Hematopoietic multipotent progenitor cell treated with erythropoietin and hydrocortisone succinate and interleukin-3 and kit ligand, for 6 days (in vitro differentiated cells): Measurements from ENCODE around the gene TADA3.
A peak's percentile ranks its signal among the peaks of the same experiment; 100 is the strongest.

Experiments
- DNase-seq: peaks from one replicate; pipeline ENCODE4 v3.0.0-alpha.2; 2015

TADA3 gene

DNA sequence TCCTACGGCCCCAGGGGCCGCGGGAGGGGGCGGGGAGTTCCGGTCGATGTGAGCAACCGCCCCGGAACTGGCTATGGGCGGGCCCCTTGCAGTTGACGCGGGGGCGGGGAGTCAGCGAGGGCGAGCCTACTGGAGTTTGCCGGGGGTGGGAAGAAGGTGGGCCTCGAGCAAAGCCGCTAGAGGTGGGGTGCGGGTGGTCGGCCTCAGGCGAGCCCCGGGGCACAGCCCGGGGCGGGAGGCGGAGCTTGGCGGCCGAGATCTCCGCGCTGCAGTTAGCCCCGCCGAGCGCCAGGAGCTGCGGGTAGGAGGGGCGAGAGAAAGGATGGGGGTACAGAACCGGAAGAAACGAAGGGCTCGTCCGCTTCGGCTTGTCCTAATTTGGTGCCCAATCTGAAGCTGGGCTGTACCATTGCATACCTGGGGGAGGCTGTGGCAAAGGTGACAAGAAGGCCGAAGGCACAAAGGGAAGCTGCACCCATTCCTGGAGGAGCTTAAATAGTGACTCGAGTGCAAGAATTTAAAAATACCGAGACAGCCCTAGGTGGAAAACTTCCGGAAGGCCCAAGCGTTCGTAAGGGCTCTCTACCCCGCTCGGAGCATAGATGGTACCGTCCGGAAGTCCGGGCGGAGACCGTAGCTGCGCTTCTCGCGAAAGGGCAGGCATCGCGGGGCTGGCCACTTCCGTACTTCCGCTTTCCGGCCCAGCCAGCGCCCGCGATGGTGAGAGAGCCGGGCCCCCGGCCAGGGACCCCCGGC, at the start of gene TADA3, which contains the start of gene ARPC4:
TSS of gene TADA3 (minus strand) at position 69 of the 756 bp plus-strand sequence. CDS start 1,007 bp downstream, outside the sequence.
TSS of gene ARPC4 (plus strand) at position 678 of the 756 bp plus-strand sequence. CDS start at position 718, 40 bp downstream.
- DNase-seq, result peak; percentile 97

GRCh38 chr3:9841015-9841414, 48.7 kb upstream of the TADA3 start:
- no peak for DNase-seq

- DNase-seq, result no peak
These were observed 46.6 kb upstream of the TADA3 start for GRCh38 chr3:9838856-9839255.

DNA sequence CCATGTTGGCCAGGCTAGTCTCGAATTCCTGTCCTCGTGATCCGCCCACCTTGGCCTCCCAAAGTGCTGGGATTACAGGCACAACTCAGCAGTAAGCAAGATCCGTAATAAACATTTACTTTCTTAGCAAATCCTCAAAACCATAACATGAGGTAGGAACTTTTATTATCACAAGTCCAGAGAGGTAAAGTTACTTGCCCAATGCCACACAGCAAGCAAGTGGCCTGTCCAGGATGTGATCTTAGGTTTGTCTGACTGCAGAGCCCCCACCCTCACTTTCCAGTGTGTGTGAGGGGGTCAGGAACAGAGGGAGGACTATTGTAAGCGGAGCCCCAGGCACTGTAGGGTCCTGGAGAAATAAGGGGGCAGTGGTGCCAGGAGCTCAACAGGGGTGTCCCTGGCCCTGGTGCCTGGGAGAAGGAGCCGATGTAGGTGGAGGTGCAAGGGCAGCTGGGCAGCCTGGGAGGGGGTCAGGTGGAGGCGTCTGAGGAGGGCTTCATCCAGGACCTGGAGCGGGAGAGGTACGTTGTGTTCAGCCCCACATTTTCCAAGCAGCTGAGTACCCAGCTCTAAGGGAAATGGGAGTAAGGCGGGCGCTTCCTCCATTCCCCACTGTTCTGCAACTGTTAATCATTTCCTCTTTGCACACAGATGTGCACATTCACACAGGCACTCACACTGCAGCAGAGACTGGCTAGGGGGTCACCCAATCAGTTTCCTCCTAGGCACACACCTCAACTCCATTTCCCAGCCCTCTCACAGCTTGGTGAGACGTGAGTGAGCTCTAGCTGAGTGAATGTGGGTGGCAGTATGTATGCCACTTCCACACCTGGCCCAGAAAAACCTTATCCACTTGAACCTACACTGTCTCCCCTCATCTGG, 45.7 kb upstream of the TADA3 start:
- DNase-seq, result peak; percentile 23

GRCh38 chr3:9834520-9835380, 42.5 kb upstream of the TADA3 start:
- DNase-seq, result no peak

DNA sequence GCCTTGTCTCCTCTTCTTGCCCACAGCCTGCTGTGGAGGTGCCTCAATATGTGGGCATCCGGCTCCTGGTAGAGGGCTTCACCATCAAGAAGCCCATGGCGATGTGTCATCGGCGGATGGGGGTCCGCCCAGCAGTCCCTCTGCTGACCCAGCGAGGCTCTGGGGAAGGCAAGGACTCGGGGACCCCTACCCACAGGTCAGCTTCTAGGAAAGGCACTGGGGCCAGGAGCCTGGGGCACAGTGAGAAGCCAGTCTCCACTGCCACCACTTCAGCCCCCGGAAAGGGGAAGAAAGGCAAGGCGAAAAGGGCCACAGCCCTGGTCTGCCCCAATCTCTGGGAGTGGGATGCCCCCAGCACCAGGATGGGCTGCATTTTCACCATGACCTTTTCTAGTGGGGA, 40.8 kb upstream of the TADA3 start:
- no peak for DNase-seq

DNA sequence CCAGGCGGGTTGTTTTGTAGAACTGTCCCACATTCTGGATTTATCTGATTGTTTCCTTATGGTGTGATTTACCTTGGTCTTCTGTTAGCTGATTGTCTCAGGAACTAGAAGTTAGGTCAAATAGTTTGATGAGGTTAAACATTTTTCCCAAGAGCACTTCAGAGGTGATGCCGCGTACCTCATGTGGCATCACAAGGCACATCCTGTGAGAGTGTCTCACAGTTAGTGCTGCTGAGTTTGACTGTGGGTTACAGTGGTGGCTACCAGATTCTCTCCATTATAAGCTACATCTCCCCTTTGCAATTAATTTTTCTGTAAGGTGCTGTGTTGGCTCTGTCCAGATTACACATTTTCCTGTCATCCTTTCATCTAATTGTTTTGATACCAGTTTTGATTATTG, 39.0 kb upstream of the TADA3 start:
- DNase-seq, result no peak

GRCh38 chr3:9828801-9829755, 36.8 kb upstream of the TADA3 start:
- DNase-seq, result no peak

DNA sequence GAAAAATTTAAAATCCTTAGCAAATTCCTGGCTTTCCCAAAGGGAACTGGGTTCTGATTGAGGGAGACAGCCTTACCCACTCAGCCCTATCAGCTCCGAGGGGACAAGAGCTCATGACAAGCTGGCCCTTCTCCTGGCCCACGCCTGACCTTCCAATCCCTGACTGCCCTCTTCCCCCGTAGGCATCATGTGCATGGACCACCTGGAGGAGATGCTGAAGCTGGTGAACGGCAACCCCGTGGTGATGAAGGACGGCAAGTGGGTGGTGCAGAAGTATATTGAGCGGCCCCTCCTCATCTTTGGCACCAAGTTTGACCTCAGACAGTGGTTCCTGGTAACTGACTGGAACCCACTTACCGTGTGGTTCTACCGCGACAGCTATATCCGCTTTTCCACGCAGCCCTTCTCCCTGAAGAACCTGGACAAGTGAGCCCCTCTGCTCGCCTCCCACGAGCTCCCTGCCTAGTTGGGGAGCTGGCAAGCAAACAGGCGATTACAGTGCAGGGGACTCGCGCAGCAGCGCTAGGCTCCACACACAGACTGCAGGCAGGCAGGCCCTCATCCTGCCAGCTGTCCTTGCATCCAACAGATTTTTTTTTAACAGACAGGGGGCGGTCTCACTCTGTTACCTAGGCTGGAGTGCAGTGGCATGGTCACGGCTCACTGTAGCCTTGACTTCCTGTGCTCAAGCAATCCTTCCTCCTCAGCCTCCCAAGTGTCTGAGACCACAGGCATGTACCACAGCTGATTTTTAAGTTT, 34.7 kb upstream of the TADA3 start:
- DNase-seq, result peak; percentile 64

- DNase-seq, result no peak
These were observed 33.3 kb upstream of the TADA3 start for GRCh38 chr3:9825451-9826040.

- peak; percentile 59 for DNase-seq
These were observed 28.7 kb upstream of the TADA3 start for GRCh38 chr3:9820946-9821345.

GRCh38 chr3:9820543-9820942, 28.3 kb upstream of the TADA3 start:
- DNase-seq, result no peak

DNA sequence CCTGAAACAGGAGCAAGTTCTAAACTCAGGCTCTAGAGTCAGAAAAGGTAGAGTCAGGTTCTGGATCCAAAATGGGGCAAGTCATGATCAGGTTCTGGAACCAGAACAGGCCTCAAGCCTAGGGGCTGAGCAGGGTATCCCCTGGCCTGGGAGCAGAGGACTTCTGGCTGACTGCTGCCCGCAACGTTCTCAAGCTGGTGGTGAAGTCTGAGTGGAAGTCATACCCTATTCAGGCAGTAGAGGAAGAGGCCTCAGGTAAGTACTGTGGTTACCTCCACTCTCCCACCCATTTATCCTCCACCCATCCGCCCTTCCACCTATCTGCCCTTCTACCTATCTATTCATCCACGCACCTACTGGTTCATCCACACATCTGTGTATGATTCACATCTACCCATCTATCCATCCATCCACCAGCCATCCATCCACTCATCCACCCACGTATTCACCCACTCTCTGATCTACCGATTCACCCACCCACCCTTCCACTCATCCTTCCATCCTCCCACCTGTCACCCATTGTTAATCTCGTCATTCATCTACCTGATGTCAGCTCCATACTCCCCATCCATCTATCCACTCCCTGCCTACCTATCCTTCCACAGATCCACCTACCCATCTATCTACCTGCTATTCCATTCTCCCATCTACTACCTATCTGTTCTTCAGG, 26.5 kb upstream of the TADA3 start:
- DNase-seq, result no peak

DNA sequence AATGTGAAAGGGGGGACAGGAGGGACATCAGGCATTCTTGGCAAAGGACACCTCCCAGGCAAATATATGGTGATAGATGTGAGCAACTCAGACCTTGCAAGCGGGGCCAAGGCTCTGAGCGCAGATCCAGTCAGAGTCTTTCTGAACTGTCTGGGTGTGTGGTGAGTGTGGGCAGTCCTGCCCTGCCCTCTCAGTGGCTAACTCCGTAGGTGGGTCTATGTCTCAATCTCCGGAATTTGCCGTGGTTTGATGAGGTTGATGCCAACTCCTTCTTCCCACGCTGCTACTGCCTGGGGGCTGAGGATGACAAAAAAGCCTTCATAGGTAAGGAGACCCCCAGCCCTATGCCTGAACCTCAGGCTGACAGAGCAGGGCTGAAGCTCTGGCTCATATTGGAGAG, 25.2 kb upstream of the TADA3 start:
- DNase-seq, result no peak

GRCh38 chr3:9815986-9816385, 23.7 kb upstream of the TADA3 start:
- no peak for DNase-seq

- no peak for DNase-seq
These were observed 20.7 kb upstream of the TADA3 start for GRCh38 chr3:9812870-9813483.

DNA sequence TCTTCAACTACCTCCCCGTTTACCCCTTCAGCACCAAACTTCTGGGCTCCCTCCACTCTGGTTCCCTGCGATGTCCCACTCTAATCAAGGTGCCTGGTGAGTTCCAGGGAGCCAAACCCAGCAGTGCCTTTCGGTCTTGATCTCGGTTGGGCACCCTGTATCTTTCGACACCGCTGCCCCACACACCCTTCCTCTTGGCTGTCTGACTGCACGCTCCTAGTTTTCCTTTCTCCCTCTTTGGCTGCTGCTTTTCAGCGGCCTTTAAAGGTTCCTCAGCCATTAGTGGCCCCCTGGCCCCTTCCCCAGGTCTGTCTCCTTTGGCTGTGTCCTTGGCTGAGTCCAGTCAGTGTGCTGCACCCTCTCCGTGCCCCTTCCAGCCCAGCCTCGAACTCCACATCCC, 18.6 kb upstream of the TADA3 start:
- no peak for DNase-seq

DNA sequence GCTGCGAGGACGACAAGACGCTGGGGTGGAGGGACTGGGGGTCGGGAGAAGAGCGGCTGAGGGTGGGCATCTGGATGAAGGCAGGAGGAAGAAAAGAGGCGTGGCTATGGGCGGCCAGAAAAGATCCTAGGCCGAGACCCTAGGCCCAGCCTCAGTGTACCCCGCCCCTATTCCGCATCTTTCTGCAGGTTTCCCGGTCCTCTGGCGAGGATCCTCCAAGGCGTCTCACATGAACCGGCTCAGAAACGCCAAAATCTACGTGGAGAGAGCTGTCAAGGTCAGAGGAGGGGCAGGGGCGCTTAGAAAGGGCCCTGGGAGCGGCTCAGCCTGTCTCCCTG, 18.1 kb upstream of the TADA3 start:
- no peak for DNase-seq

- DNase-seq, result peak; percentile 82
These were observed 17.6 kb upstream of the TADA3 start, which contains the start of gene TTLL3 for GRCh38 chr3:9809615-9810432. Gene TTLL3, plus strand, starts transcription at chr3:9810262. Its CDS starts 400 bp downstream, at chr3:9810662.
